Inflammatory macrophage treated with lipopolysaccharide for 1 hour (primary cell): ENCODE data around the gene MVP.

Source experiments
- DNase-seq, 2 donors: peaks; one replicate each; pipeline ENCODE4 v3.0.0-alpha.2; 2020 to 2022

The MVP gene

GRCh38 chr16:29804455-29805231, 15.6 kb upstream of the MVP start:
- DNase-seq, result peak in 1 of 2 donors; percentile 51

- DNase-seq, result peak; percentile 96 to 97
Observed at GRCh38 chr16:29805232-29806098, 14.8 kb upstream of the MVP start.

- DNase-seq, result peak in 1 of 2 donors; percentile 52
Observed at GRCh38 chr16:29806099-29806579, 14.1 kb upstream of the MVP start, which contains the start of gene MAZ. MAZ (plus strand) TSS chr16:29806529; CDS start chr16:29806702, 173 bp downstream.

GRCh38 chr16:29806641-29807425, 13.4 kb upstream of the MVP start:
- peak in 1 of 2 donors; percentile 31 for DNase-seq

GRCh38 chr16:29807426-29808218, 12.6 kb upstream of the MVP start:
- peak; percentile 82 to 86 for DNase-seq

GRCh38 chr16:29808219-29808900, 11.9 kb upstream of the MVP start:
- DNase-seq, result no peak

- no peak for DNase-seq
Observed at GRCh38 chr16:29809031-29809747, 11.1 kb upstream of the MVP start.

- no peak for DNase-seq
Observed at GRCh38 chr16:29809850-29810698, 10.2 kb upstream of the MVP start.

- DNase-seq, result no peak
Observed at GRCh38 chr16:29810699-29811169, 9.5 kb upstream of the MVP start.

GRCh38 chr16:29811170-29811895, 8.9 kb upstream of the MVP start:
- peak; percentile 93 to 95 for DNase-seq

GRCh38 chr16:29811896-29812665, 8.2 kb upstream of the MVP start, which contains the start of gene PRRT2:
PRRT2 (plus strand) TSS chr16:29812193; CDS start chr16:29813055, 862 bp downstream.
- DNase-seq, result no peak

- DNase-seq, result no peak
Observed at GRCh38 chr16:29812754-29813643, 7.3 kb upstream of the MVP start.

GRCh38 chr16:29813644-29814562, 6.4 kb upstream of the MVP start:
- no peak for DNase-seq

- no peak for DNase-seq
Observed at GRCh38 chr16:29814592-29814991, 5.7 kb upstream of the MVP start.

GRCh38 chr16:29815032-29815721, 5.1 kb upstream of the MVP start:
- DNase-seq, result no peak
